Uterus (tissue), 2 donors: Measurements from ENCODE around the gene INPP5A.

ENCODE experiments used
- CTCF ChIP-seq, 4 experiments: fragments of 200-600 bp in 2 of 4; fragments of 450-650 bp in 2 of 4; sonication (generic) in 2 of 4; IDR thresholded peaks; one replicate each; pipeline ENCODE4 v1.5.1; 2016 to 2019; ENCODE audit warnings: antibody characterized with exemption in 4 of 4, mild to moderate bottlenecking in 2 of 4, moderate library complexity in 1 of 4
- POLR2A ChIP-seq, 2 donors: fragments of 450-650 bp; IDR thresholded peaks; one replicate each; pipeline ENCODE4 v1.6.1; 2016; ENCODE audit warnings: antibody characterized with exemption in 2 of 2, mild to moderate bottlenecking in 1 of 2, moderate library complexity in 1 of 2

GRCh38 chr10:132536241-132536876, 1.2 kb upstream of the INPP5A start:
- TF ChIP-seq POLR2A (IDR thresholded peaks at IDR 0.05): no peak
- TF ChIP-seq CTCF (IDR thresholded peaks at IDR 0.05): no peak
